Measurements from ENCODE around the gene TRPV4.

Gene TRPV4

GRCh38 chr12:109781668-109782325 lies 51.4 kb downstream of the TRPV4 start:
- peaks cover 7% of the 10 kb centered on the region for H3K4me1 Mint-ChIP-seq (ENCODE audit: low read depth)

GRCh38 chr12:109779382-109779781 lies 53.8 kb downstream of the TRPV4 start:
- peaks cover 12% of the 10 kb centered on the region for H3K27me3 Mint-ChIP-seq
- intact Hi-C loops (cut with micrococcal nuclease), result no loop called here
- H3K4me3 Mint-ChIP-seq, result no peak overlapping the region
- no peaks in the 10 kb centered on the region for H3K36me3 Mint-ChIP-seq (ENCODE audit: low read depth)
- peaks cover 7% of the 10 kb centered on the region for H3K4me1 Mint-ChIP-seq (ENCODE audit: low read depth)
- H3K9me3 Mint-ChIP-seq, result peaks cover 7% of the 10 kb centered on the region
- H3K27ac Mint-ChIP-seq, result no peak overlapping the region

More at GRCh38 chr12:109781668-109782325, 51.4 kb downstream of the TRPV4 start:
- peaks cover 7% of the 10 kb centered on the region for H3K27me3 Mint-ChIP-seq
- intact Hi-C loops (cut with micrococcal nuclease), result no loop called here
- H3K36me3 Mint-ChIP-seq (ENCODE audit: low read depth), result no peaks in the 10 kb centered on the region
- no peak overlapping the region for H3K27ac Mint-ChIP-seq
- H3K9me3 Mint-ChIP-seq, result peaks cover 7% of the 10 kb centered on the region
- no peak overlapping the region for H3K4me3 Mint-ChIP-seq

DNA sequence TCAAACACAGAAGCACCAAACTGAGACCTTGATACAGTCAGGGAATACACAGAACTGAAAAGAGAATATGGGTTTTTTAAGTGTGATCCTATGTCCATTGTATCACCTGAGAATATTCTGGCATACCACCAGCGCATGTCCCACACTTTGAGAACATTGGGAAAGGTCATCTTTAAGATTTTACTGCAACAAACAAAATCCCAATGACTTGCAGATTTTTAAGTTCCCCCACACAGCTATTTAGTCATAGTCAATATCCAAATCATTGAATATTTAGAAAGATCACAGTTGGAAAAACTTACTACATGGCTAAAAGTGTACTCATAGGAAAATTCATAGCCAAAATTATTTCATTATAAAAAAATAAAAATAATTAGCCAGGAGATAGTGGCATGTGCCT lies 54.5 kb downstream of the TRPV4 start:
- H3K4me1 Mint-ChIP-seq (ENCODE audit: low read depth), result peaks cover 8% of the 10 kb centered on the region
- no peaks in the 10 kb centered on the region for H3K36me3 Mint-ChIP-seq (ENCODE audit: low read depth)
- H3K4me3 Mint-ChIP-seq, result no peak overlapping the region
- H3K9me3 Mint-ChIP-seq, result peaks cover 7% of the 10 kb centered on the region
- H3K27me3 Mint-ChIP-seq, result peaks cover 16% of the 10 kb centered on the region
- intact Hi-C loops (cut with micrococcal nuclease), result no loop called here
- no peak overlapping the region for H3K27ac Mint-ChIP-seq

- no peak overlapping the region for H3K4me3 Mint-ChIP-seq
- peaks cover 18% of the 10 kb centered on the region for H3K4me1 Mint-ChIP-seq (ENCODE audit: low read depth)
- H3K9me3 Mint-ChIP-seq, result peaks cover 7% of the 10 kb centered on the region
- peaks cover 24% of the 10 kb centered on the region for H3K27me3 Mint-ChIP-seq
- H3K36me3 Mint-ChIP-seq (ENCODE audit: low read depth), result no peaks in the 10 kb centered on the region
- peak overlapping the region; percentile 28 for H3K27ac Mint-ChIP-seq
- intact Hi-C loops (cut with micrococcal nuclease), result no loop called here
Measured at GRCh38 chr12:109777544-109777943, 55.7 kb downstream of the TRPV4 start.

DNA sequence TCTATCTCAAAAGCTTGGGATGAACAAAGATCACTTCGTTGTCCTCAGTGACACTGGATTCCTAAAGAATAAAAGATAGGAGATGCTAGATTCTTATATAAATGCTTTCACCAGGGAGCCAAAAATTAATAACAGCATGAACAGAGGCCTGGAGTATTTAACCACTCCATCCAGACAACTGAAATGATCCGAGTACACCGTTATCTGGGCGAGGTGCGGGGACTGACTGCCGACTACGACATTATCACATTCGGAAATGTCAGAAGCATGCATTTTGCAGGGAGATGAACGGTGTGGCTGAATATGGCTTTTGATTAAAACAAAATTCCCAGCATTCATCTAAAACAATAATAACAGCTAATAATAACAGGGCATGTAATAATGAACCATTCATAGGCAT lies 56.6 kb downstream of the TRPV4 start:
- no peaks in the 10 kb centered on the region for H3K36me3 Mint-ChIP-seq (ENCODE audit: low read depth)
- intact Hi-C loops (cut with micrococcal nuclease), result no loop called here
- peaks cover 7% of the 10 kb centered on the region for H3K9me3 Mint-ChIP-seq
- H3K4me1 Mint-ChIP-seq (ENCODE audit: low read depth), result peaks cover 18% of the 10 kb centered on the region
- H3K4me3 Mint-ChIP-seq, result no peak overlapping the region
- no peak overlapping the region for H3K27ac Mint-ChIP-seq
- H3K27me3 Mint-ChIP-seq, result peaks cover 20% of the 10 kb centered on the region

DNA sequence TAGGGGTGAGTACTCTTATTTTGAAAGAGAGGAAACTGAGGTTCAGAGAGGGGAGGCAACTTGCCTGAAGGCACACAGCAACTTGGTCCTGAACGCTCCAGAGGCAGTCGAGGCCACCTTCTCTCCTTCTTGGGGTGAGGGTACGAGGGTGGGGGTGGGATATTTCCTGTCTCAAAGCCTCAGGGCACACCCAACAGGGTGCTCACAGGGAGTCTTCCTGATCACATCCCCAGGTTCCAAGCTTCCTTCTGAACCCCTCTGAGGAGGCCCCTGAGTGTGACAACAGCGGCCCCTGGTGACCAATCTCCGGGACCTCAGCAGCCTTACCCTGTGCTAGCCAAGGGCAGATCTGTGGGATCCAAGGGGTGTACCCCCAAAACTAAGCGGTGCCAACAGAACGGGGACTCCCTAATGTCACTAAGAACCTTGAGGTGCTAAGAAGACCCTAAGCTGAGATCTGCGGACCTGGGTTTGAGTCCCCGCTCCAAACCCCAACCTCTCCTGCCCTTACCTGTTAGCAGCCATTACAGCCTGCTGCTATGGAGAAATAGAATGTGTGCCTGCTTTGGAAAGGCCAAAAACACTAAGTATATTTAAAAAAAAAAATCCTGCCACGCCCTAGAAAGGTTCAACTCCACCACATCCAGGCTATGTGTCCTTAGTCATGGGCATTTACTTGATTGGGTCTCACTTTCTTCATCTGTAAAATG lies 57.9 kb downstream of the TRPV4 start:
- no peaks in the 10 kb centered on the region for H3K36me3 Mint-ChIP-seq (ENCODE audit: low read depth)
- H3K4me3 Mint-ChIP-seq, result no peak overlapping the region
- peaks cover 7% of the 10 kb centered on the region for H3K9me3 Mint-ChIP-seq
- H3K4me1 Mint-ChIP-seq (ENCODE audit: low read depth), result peaks cover 18% of the 10 kb centered on the region
- intact Hi-C loops (cut with micrococcal nuclease), result loop anchor here (1.0 to 2.0 kb wide), 3 partner anchors 178 to 347 kb away; no protein-coding TSS in a partner anchor
- peaks cover 20% of the 10 kb centered on the region for H3K27me3 Mint-ChIP-seq
- no peak overlapping the region for H3K27ac Mint-ChIP-seq

GRCh38 chr12:109773384-109774011 lies 59.7 kb downstream of the TRPV4 start:
- H3K4me3 Mint-ChIP-seq, result no peak overlapping the region
- H3K27ac Mint-ChIP-seq, result no peak overlapping the region
- H3K9me3 Mint-ChIP-seq, result no peaks in the 10 kb centered on the region
- peaks cover 11% of the 10 kb centered on the region for H3K4me1 Mint-ChIP-seq (ENCODE audit: low read depth)
- peaks cover 20% of the 10 kb centered on the region for H3K27me3 Mint-ChIP-seq
- H3K36me3 Mint-ChIP-seq (ENCODE audit: low read depth), result no peaks in the 10 kb centered on the region
- intact Hi-C loops (cut with micrococcal nuclease), result loop anchor here (2.0 kb wide), 1 partner anchor 345 kb away; no protein-coding TSS in a partner anchor

- Mint-ChIP-seq H3K36me3 (ENCODE audit: low read depth) (no peaks in the 10 kb centered on the region), H3K4me1 (ENCODE audit: low read depth) (peaks cover 11% of the 10 kb centered on the region), H3K9me3 (no peaks in the 10 kb centered on the region), H3K4me3 (no peak overlapping the region), H3K27me3 (peaks cover 20% of the 10 kb centered on the region), H3K27ac (no peak overlapping the region)
- intact Hi-C loops (cut with micrococcal nuclease), result no loop called here
Measured at GRCh38 chr12:109772622-109773321, 60.4 kb downstream of the TRPV4 start.

- no peak overlapping the region for H3K27ac Mint-ChIP-seq
- peaks cover 11% of the 10 kb centered on the region for H3K4me1 Mint-ChIP-seq (ENCODE audit: low read depth)
- H3K27me3 Mint-ChIP-seq, result peaks cover 18% of the 10 kb centered on the region
- no peaks in the 10 kb centered on the region for H3K9me3 Mint-ChIP-seq
- H3K36me3 Mint-ChIP-seq (ENCODE audit: low read depth), result no peaks in the 10 kb centered on the region
- intact Hi-C loops (cut with micrococcal nuclease), result no loop called here
- H3K4me3 Mint-ChIP-seq, result no peak overlapping the region
Measured at GRCh38 chr12:109771746-109772621, 61.2 kb downstream of the TRPV4 start.

DNA sequence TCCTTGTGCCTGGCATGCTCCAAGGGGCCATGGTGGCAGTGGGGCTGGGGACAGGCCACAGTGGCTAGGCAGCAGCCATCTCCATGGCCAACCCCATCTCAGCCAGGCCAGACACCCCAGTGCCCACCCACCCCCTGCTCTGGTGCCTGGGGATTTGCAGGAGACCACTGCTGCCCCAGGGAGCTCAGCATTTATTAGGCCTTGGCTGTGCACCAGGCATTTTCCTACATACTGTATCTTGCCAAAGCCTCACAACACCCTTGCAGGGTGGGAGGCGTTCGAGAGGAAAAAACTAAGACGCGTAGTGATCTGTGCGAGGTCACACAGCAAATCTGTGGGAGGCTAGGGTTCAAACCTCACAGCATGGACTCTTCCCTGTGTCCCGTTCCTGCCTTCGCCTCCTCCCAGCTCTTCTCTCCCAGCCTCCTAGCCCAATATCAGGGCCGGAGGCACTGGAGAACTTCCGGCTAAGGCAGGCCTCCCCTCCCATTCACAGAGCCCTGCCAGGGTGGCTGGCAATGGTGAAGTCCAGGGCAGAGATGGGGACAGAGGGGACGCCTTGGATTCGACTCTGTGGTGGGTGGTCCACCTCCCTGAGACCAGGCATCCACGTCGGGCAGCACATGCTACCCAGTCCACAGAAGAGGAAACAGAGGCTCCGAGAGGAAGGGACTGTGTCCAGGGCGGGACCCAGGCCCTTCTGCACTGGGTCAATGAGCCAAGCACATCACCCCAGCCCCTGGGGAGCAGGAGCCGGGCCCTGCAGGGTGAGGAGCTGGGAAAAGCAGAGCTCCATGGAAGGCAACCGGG lies 62.1 kb downstream of the TRPV4 start:
- peaks cover 16% of the 10 kb centered on the region for H3K27me3 Mint-ChIP-seq

GRCh38 chr12:109770104-109770860 lies 62.9 kb downstream of the TRPV4 start:
- peaks cover 16% of the 10 kb centered on the region for H3K27me3 Mint-ChIP-seq
- no peaks in the 10 kb centered on the region for H3K9me3 Mint-ChIP-seq
- no peaks in the 10 kb centered on the region for H3K36me3 Mint-ChIP-seq (ENCODE audit: low read depth)
- intact Hi-C loops (cut with micrococcal nuclease), result no loop called here
- H3K4me1 Mint-ChIP-seq (ENCODE audit: low read depth), result peaks cover 11% of the 10 kb centered on the region
- no peak overlapping the region for H3K27ac Mint-ChIP-seq
- no peak overlapping the region for H3K4me3 Mint-ChIP-seq

More for the DNA sequence above, 62.1 kb downstream of the TRPV4 start:
- Mint-ChIP-seq H3K4me1 (ENCODE audit: low read depth) (peaks cover 11% of the 10 kb centered on the region), H3K36me3 (ENCODE audit: low read depth) (no peaks in the 10 kb centered on the region), H3K27ac (no peak overlapping the region), H3K9me3 (no peaks in the 10 kb centered on the region), H3K4me3 (no peak overlapping the region)
- intact Hi-C loops (cut with micrococcal nuclease), result no loop called here

Measured in dendritic cell treated with granulocyte-macrophage colony-stimulating factor and Interleukin-4, amounts not matched to agents 40 ng/mL and 50 ng/mL, for 4 days (primary cell).